Caco-2 (cell line): ENCODE measurements around the gene GTPBP4. TPM values are rescaled to one million over a fixed set of nuclear protein-coding genes. Genes with fewer than 3 reads are reported as not detected.

ENCODE experiments used
- BruUV-seq: library from RNA; stranded (reverse); fragments of 400-500 nt; replicated peaks from 2 replicates; lab custom pipeline; 2021; lab: Mats Ljungman, UMichigan
- CTCF ChIA-PET: fragments of 300-600 bp; sonication (Branson Sonifier 250); formaldehyde crosslinking; loops from one replicate; lab custom pipeline; 2022; ENCODE audit warnings: antibody characterized with exemption; lab: Charles Lee
- POLR2A ChIA-PET: fragments of 300-600 bp; sonication (Branson Sonifier 250); formaldehyde crosslinking; loops from one replicate; lab custom pipeline; 2022; ENCODE audit warnings: antibody characterized with exemption; lab: Charles Lee
- DNase-seq, 2 experiments: peaks; one replicate each; pipeline versions ENCODE4 v3.0.0 to v3.0.0-alpha.2; 2020 to 2022
- H3K27me3 ChIP-seq: replicated peaks from 2 replicates; pipeline ENCODE4 v1.6.0; 2011; ENCODE audit warnings: low read length; ENCODE audit not compliant: control insufficient read depth, insufficient read depth
- H3K36me3 ChIP-seq: 2 replicates; pipeline ENCODE4 v1.5.1; 2011; ENCODE audit warnings: low read length; ENCODE audit not compliant: control insufficient read depth, insufficient read depth
- H3K4me1 ChIP-seq: fragments of 250-450 bp; sonication (Bioruptor Pico); 2 replicates; pipeline ENCODE4 v1.5.1; 2020; ENCODE audit warnings: mild to moderate bottlenecking
- H3K4me3 ChIP-seq: 2 replicates; pipeline ENCODE4 v1.5.1; 2011; ENCODE audit warnings: low read depth, mild to moderate bottlenecking, control low read depth, low read length
- H3K9me3 ChIP-seq: fragments of 250-450 bp; sonication (Bioruptor Pico); 2 replicates; pipeline ENCODE4 v1.5.1; 2020; ENCODE audit warnings: mild to moderate bottlenecking, moderate library complexity
- H3K27ac Mint-ChIP-seq: one replicate; pipeline ENCODE4 v1.8.0; 2022; ENCODE audit warnings: mixed read lengths; ENCODE audit not compliant: unreplicated experiment
- H3K27me3 Mint-ChIP-seq: one replicate; pipeline ENCODE4 v1.8.0; 2022; ENCODE audit warnings: mixed read lengths; ENCODE audit not compliant: insufficient read depth, unreplicated experiment
- H3K36me3 Mint-ChIP-seq: one replicate; pipeline ENCODE4 v1.8.0; 2022; ENCODE audit warnings: mild to moderate bottlenecking, mixed read lengths; ENCODE audit not compliant: insufficient read depth, unreplicated experiment
- H3K4me1 Mint-ChIP-seq: one replicate; pipeline ENCODE4 v1.8.0; 2022; ENCODE audit warnings: low read depth, mixed read lengths; ENCODE audit not compliant: unreplicated experiment
- H3K4me3 Mint-ChIP-seq: one replicate; pipeline ENCODE4 v1.8.0; 2022; ENCODE audit warnings: mild to moderate bottlenecking, moderate library complexity, mixed read lengths; ENCODE audit not compliant: unreplicated experiment
- H3K9me3 Mint-ChIP-seq: one replicate; pipeline ENCODE4 v1.8.0; 2022; ENCODE audit warnings: mixed read lengths; ENCODE audit not compliant: unreplicated experiment
- intact Hi-C: fragments of 100-400 bp; cut with micrococcal nuclease; formaldehyde crosslinking; loops from one replicate; pipeline ENCODE4 v1.10.0; 2022; ENCODE audit not compliant: unreplicated experiment
- total RNA-seq: library from RNA; stranded (reverse); gene quantifications from 2 replicates; pipeline ENCODE4 v1.2.3, GENCODE V29; 2022
- TF ChIP-seq, protein P1 (sequence below), 2 experiments: fragments of 200-600 bp in 1 of 2; IDR thresholded peaks; 1 replicate in 1 of 2; 2 replicates in 1 of 2; pipeline versions ENCODE4 v1.5.1 to v1.8.0; 2011 to 2022; ENCODE audit warnings: antibody characterized with exemption in 1 of 2, control low read depth in 1 of 2, inconsistent platforms in 1 of 2, low read depth in 1 of 2, low read length in 1 of 2, mild to moderate bottlenecking in 1 of 2, moderate library complexity in 1 of 2; ENCODE audit not compliant: insufficient read depth in 1 of 2, severe bottlenecking in 1 of 2, unreplicated experiment in 1 of 2

The GTPBP4 gene
- total RNA-seq, 1 experiment from 2014 or later = 202 TPM

DNA sequence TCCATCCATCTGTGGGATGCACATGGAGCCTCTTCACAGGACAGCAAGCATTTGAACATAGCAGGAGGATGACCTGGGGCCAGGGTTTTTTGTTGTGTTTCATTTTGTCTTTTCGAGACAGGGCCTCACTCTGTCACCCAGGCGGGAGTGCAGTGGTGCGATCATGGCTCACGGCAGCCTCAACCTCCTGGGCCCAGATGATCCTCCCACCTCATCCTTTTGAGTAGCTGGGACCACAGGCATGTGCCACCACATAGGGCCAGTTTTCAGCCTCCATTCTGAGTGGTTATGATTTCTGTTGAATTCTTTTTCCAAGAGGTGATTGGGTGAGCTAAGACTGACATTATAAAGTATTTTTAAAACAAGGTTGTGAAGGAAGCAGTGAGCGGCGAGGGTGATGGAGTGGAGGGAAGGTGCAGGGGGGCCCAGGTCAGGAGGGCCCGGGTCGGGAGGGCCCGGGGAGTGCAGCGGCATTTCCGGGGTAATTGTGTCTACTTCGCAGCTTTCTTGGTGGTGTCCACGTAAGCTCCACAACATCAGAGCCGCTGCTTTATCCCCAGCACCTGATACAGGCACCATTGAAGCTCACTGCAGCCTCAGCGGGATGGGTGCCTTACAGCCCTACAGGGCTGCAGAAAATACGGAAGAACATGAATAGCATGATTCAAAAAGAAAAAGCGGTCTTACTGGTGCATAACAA is 44.8 kb upstream of the GTPBP4 start:
- Histone ChIP-seq H3K4me1 (no peaks in the 10 kb centered on the region), H3K27me3 (no peaks in the 10 kb centered on the region), H3K9me3 (no peaks in the 10 kb centered on the region), H3K36me3 (no peaks in the 10 kb centered on the region), H3K4me3 (no peak overlapping the region)
- Mint-ChIP-seq H3K9me3 (no peaks in the 10 kb centered on the region), H3K36me3 (no peaks in the 10 kb centered on the region), H3K27ac (no peak overlapping the region), H3K4me1 (peaks cover 6% of the 10 kb centered on the region), H3K4me3 (no peak overlapping the region), H3K27me3 (no peaks in the 10 kb centered on the region)
- BruUV-seq = no TSS peak
- CTCF ChIA-PET = no interaction called here
- POLR2A ChIA-PET = interaction anchor here (1.0 kb wide), 1 partner anchor 43 kb away, joined by 3 read pairs; no protein-coding TSS in a partner anchor
- no peak for DNase-seq
- intact Hi-C loops = no loop called here
- TF ChIP-seq, protein P1, sequence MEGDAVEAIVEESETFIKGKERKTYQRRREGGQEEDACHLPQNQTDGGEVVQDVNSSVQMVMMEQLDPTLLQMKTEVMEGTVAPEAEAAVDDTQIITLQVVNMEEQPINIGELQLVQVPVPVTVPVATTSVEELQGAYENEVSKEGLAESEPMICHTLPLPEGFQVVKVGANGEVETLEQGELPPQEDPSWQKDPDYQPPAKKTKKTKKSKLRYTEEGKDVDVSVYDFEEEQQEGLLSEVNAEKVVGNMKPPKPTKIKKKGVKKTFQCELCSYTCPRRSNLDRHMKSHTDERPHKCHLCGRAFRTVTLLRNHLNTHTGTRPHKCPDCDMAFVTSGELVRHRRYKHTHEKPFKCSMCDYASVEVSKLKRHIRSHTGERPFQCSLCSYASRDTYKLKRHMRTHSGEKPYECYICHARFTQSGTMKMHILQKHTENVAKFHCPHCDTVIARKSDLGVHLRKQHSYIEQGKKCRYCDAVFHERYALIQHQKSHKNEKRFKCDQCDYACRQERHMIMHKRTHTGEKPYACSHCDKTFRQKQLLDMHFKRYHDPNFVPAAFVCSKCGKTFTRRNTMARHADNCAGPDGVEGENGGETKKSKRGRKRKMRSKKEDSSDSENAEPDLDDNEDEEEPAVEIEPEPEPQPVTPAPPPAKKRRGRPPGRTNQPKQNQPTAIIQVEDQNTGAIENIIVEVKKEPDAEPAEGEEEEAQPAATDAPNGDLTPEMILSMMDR (IDR thresholded peaks at IDR 0.05; ENCODE audit: insufficient read depth in 1 of 2, low read depth in 1 of 2, low read length in 1 of 2, severe bottlenecking in 1 of 2, unreplicated experiment in 1 of 2) = no peak

- BruUV-seq = no TSS peak
- POLR2A ChIA-PET = interaction anchor here (1.0 kb wide), 1 partner anchor 42 kb away, joined by 3 read pairs; no protein-coding TSS in a partner anchor
- intact Hi-C loops = no loop called here
Measured at GRCh38 chr10:944034-944831, 44.0 kb upstream of the GTPBP4 start.

GRCh38 chr10:945778-946177 is 42.5 kb upstream of the GTPBP4 start:
- no peaks in the 10 kb centered on the region for H3K27me3 Mint-ChIP-seq
- H3K4me1 Mint-ChIP-seq = no peaks in the 10 kb centered on the region
- no peaks in the 10 kb centered on the region for H3K9me3 ChIP-seq
- no peaks in the 10 kb centered on the region for H3K36me3 ChIP-seq
- no peaks in the 10 kb centered on the region for H3K9me3 Mint-ChIP-seq
- CTCF ChIA-PET = no interaction called here
- TF ChIP-seq, protein P1 (IDR thresholded peaks at IDR 0.05; ENCODE audit: insufficient read depth in 1 of 2, low read depth in 1 of 2, low read length in 1 of 2, severe bottlenecking in 1 of 2, unreplicated experiment in 1 of 2) = no peak
- H3K4me3 Mint-ChIP-seq = no peak overlapping the region
- intact Hi-C loops = no loop called here
- H3K27ac Mint-ChIP-seq = no peak overlapping the region
- H3K27me3 ChIP-seq = no peaks in the 10 kb centered on the region
- no peaks in the 10 kb centered on the region for H3K4me1 ChIP-seq
- DNase-seq = no peak
- POLR2A ChIA-PET = no interaction called here
- no peak overlapping the region for H3K4me3 ChIP-seq
- BruUV-seq = no TSS peak
- no peaks in the 10 kb centered on the region for H3K36me3 Mint-ChIP-seq

More at GRCh38 chr10:944034-944831, 44.0 kb upstream of the GTPBP4 start:
- Mint-ChIP-seq H3K27ac (no peak overlapping the region), H3K27me3 (no peaks in the 10 kb centered on the region), H3K9me3 (no peaks in the 10 kb centered on the region), H3K4me1 (no peaks in the 10 kb centered on the region), H3K4me3 (no peak overlapping the region), H3K36me3 (no peaks in the 10 kb centered on the region)
- TF ChIP-seq, protein P1 (IDR thresholded peaks at IDR 0.05; ENCODE audit: insufficient read depth in 1 of 2, low read depth in 1 of 2, low read length in 1 of 2, severe bottlenecking in 1 of 2, unreplicated experiment in 1 of 2) = no peak
- H3K27me3 ChIP-seq = no peaks in the 10 kb centered on the region
- no peaks in the 10 kb centered on the region for H3K9me3 ChIP-seq
- DNase-seq = no peak
- no peaks in the 10 kb centered on the region for H3K36me3 ChIP-seq
- H3K4me3 ChIP-seq = no peak overlapping the region
- no peaks in the 10 kb centered on the region for H3K4me1 ChIP-seq
- CTCF ChIA-PET = no interaction called here
